ENCODE data around the gene FAM43B.

- no peak for TF ChIP-seq CTCF (IDR thresholded peaks at IDR 0.05)
- no peak for TF ChIP-seq ZFX (IDR thresholded peaks at IDR 0.05; ENCODE audit: borderline replicate concordance)
These were observed 44.6 kb upstream of the FAM43B start, which contains the start of gene MUL1 for GRCh38 chr1:20507564-20508410.

Measured in 22Rv1 (cell line).